IMR-90 (cell line): ENCODE data around the gene RPS19. TPM values are rescaled to one million over a fixed set of nuclear protein-coding genes. Genes with fewer than 3 reads are reported as not detected.

Source experiments
- ATAC-seq: fragments of 200-7000 bp; cut with Tn5 transposase; 2 replicates; pipeline ENCODE4 v1.9.1; 2020; ENCODE audit warnings: low read depth, mild to moderate bottlenecking, moderate library complexity
- BruUV-seq: library from RNA; stranded (reverse); fragments of 400-500 nt; replicated peaks from 2 replicates; lab custom pipeline; 2021; lab: Mats Ljungman, UMichigan
- CTCF ChIA-PET: fragments of 300-600 bp; formaldehyde crosslinking; extraction: SDS; loops from one replicate; lab custom pipeline; 2021; ENCODE audit warnings: antibody characterized with exemption; lab: Yijun Ruan, JAX
- POLR2A ChIA-PET: fragments of 300-600 bp; sonication (Branson Sonifier 250); formaldehyde crosslinking; loops from one replicate; lab custom pipeline; 2022; ENCODE audit warnings: antibody characterized with exemption; ENCODE audit not compliant: unreplicated experiment; lab: Charles Lee
- DNase-seq: peaks from one replicate; pipeline ENCODE4 v3.0.0; 2013
- H2AFZ ChIP-seq: replicated peaks from 2 replicates; pipeline ENCODE3; 2013; ENCODE audit warnings: low read length, mild to moderate bottlenecking; ENCODE audit not compliant: poor library complexity
- H2AK5ac ChIP-seq: 2 replicates; pipeline ENCODE4 v1.6.1; 2013; ENCODE audit warnings: low read depth, low read length, inconsistent platforms
- H2AK9ac ChIP-seq: replicated peaks from 2 replicates; pipeline ENCODE3; 2013; ENCODE audit warnings: mild to moderate bottlenecking, low read depth, low read length, moderate library complexity; ENCODE audit not compliant: poor library complexity
- H2BK120ac ChIP-seq: 2 replicates; pipeline ENCODE4 v1.6.1; 2013; ENCODE audit warnings: low read depth, low read length, inconsistent platforms
- H2BK15ac ChIP-seq: 3 replicates; pipeline ENCODE4 v1.6.1; 2013; ENCODE audit warnings: low read depth, low read length, inconsistent platforms
- H2BK20ac ChIP-seq: 2 replicates; pipeline ENCODE4 v1.6.1; 2013; ENCODE audit warnings: low read depth, mild to moderate bottlenecking, inconsistent platforms, low read length, moderate library complexity
- H2BK5ac ChIP-seq: 2 replicates; pipeline ENCODE4 v1.6.1; 2013; ENCODE audit warnings: mild to moderate bottlenecking, low read depth, low read length, inconsistent platforms; ENCODE audit not compliant: poor library complexity, severe bottlenecking
- H3K14ac ChIP-seq: replicated peaks from 2 replicates; pipeline ENCODE4 v1.6.1; 2013; ENCODE audit warnings: low read depth, low read length, inconsistent platforms
- H3K18ac ChIP-seq: 2 replicates; pipeline ENCODE4 v1.6.1; 2013; ENCODE audit warnings: low read depth, low read length, control low read depth
- H3K23ac ChIP-seq: 2 replicates; pipeline ENCODE4 v1.6.1; 2013; ENCODE audit warnings: low read depth, low read length, inconsistent platforms
- H3K27ac ChIP-seq: 2 replicates; pipeline ENCODE4 v1.5.1; 2013; ENCODE audit warnings: mild to moderate bottlenecking, control low read depth, low read length; ENCODE audit not compliant: insufficient read depth
- H3K27me3 ChIP-seq: 2 replicates; pipeline ENCODE4 v1.6.1; 2013; ENCODE audit warnings: low read length; ENCODE audit not compliant: control insufficient read depth, insufficient read depth
- H3K36me3 ChIP-seq: 2 replicates; pipeline ENCODE4 v1.6.1; 2013; ENCODE audit warnings: low read length, mixed read lengths; ENCODE audit not compliant: control insufficient read depth, insufficient read depth
- H3K4ac ChIP-seq: 2 replicates; pipeline ENCODE4 v1.6.1; 2013; ENCODE audit warnings: low read depth, low read length, inconsistent platforms
- H3K4me1 ChIP-seq: 2 replicates; pipeline ENCODE4 v1.6.1; 2013; ENCODE audit warnings: low read length, mixed read lengths; ENCODE audit not compliant: control insufficient read depth, insufficient read depth
- H3K4me2 ChIP-seq: 2 replicates; pipeline ENCODE4 v1.6.1; 2013; ENCODE audit warnings: low read depth, mild to moderate bottlenecking, control low read depth, low read length, moderate library complexity
- H3K4me3 ChIP-seq: 2 replicates; pipeline ENCODE4 v1.5.1; 2013; ENCODE audit warnings: low read depth, mild to moderate bottlenecking, control low read depth, low read length, moderate library complexity; ENCODE audit not compliant: insufficient read depth
- H3K56ac ChIP-seq: 2 replicates; pipeline ENCODE4 v1.6.1; 2013; ENCODE audit warnings: low read length, inconsistent platforms; ENCODE audit not compliant: insufficient read depth; ENCODE audit errors: extremely low read depth
- H3K79me1 ChIP-seq, 2 experiments: 2 replicates each; pipeline ENCODE4 v1.6.1; 2013; ENCODE audit warnings: low read length in 2 of 2, inconsistent platforms in 1 of 2, low read depth in 1 of 2
- H3K9ac ChIP-seq: 2 replicates; pipeline ENCODE4 v1.6.1; 2013; ENCODE audit warnings: low read depth, low read length, control low read depth
- H3K9me1 ChIP-seq: 2 replicates; pipeline ENCODE4 v1.6.1; 2013; ENCODE audit warnings: low read length, inconsistent platforms; ENCODE audit not compliant: insufficient read depth
- H3K9me3 ChIP-seq: 2 replicates; pipeline ENCODE4 v1.6.1; 2013; ENCODE audit warnings: low read length; ENCODE audit not compliant: control insufficient read depth, insufficient read depth
- H4K20me1 ChIP-seq: 2 replicates; pipeline ENCODE4 v1.6.1; 2013; ENCODE audit warnings: low read length, inconsistent platforms; ENCODE audit not compliant: insufficient read depth
- H4K5ac ChIP-seq: 2 replicates; pipeline ENCODE4 v1.6.1; 2013; ENCODE audit warnings: mild to moderate bottlenecking, low read depth, low read length, control low read depth
- H4K8ac ChIP-seq, 2 experiments: 2 replicates each; pipeline ENCODE4 v1.6.1; 2013; ENCODE audit warnings: low read depth in 2 of 2, low read length in 2 of 2, control low read depth in 1 of 2, inconsistent platforms in 1 of 2
- H4K91ac ChIP-seq: 2 replicates; pipeline ENCODE4 v1.6.1; 2013; ENCODE audit warnings: low read depth, low read length, inconsistent platforms; ENCODE audit not compliant: insufficient read depth
- BHLHE40 ChIP-seq: fragments of 150-350 bp; IDR thresholded peaks from 2 replicates; pipeline ENCODE4 v1.6.1; 2016; ENCODE audit warnings: mild to moderate bottlenecking, low read depth, low read length
- CEBPB ChIP-seq: IDR thresholded peaks from 2 replicates; pipeline ENCODE4 v1.6.1; 2012; ENCODE audit warnings: low read depth, low read length, improper control_type of control experiment
- CHD1 ChIP-seq: IDR thresholded peaks from 2 replicates; pipeline ENCODE4 v1.6.1; 2012; ENCODE audit warnings: low read depth, low read length, improper control_type of control experiment
- FOS ChIP-seq: fragments of 150-350 bp; IDR thresholded peaks from 2 replicates; pipeline ENCODE4 v1.6.1; 2016; ENCODE audit warnings: low read depth, low read length
- MAFK ChIP-seq: IDR thresholded peaks from 2 replicates; pipeline ENCODE4 v1.6.1; 2012; ENCODE audit warnings: low read depth, low read length, improper control_type of control experiment
- MAZ ChIP-seq: IDR thresholded peaks from 2 replicates; pipeline ENCODE4 v1.6.1; 2012; ENCODE audit warnings: low read depth, mild to moderate bottlenecking, low read length, improper control_type of control experiment, moderate library complexity, borderline replicate concordance
- MXI1 ChIP-seq: IDR thresholded peaks from 2 replicates; pipeline ENCODE4 v1.6.1; 2012; ENCODE audit warnings: low read depth, mild to moderate bottlenecking, low read length, moderate library complexity, borderline replicate concordance
- NFE2L2 ChIP-seq: fragments of 150-350 bp; IDR thresholded peaks from 2 replicates; pipeline ENCODE4 v1.6.1; 2016; ENCODE audit warnings: low read depth, mild to moderate bottlenecking, low read length
- POLR2A ChIP-seq: IDR thresholded peaks from 2 replicates; pipeline ENCODE4 v1.6.1; 2012; ENCODE audit warnings: mild to moderate bottlenecking, low read depth, low read length
- RAD21 ChIP-seq: IDR thresholded peaks from 2 replicates; pipeline ENCODE4 v1.6.1; 2012; ENCODE audit warnings: low read length, improper control_type of control experiment
- RCOR1 ChIP-seq: IDR thresholded peaks from 2 replicates; pipeline ENCODE4 v1.6.1; 2012; ENCODE audit warnings: mild to moderate bottlenecking, low read length, improper control_type of control experiment; ENCODE audit not compliant: insufficient replicate concordance
- RFX5 ChIP-seq: IDR thresholded peaks from 2 replicates; pipeline ENCODE4 v1.8.0; 2012; ENCODE audit warnings: low read depth, mild to moderate bottlenecking, low read length, moderate library complexity
- SMC3 ChIP-seq: fragments of 150-350 bp; IDR thresholded peaks from 2 replicates; pipeline ENCODE4 v1.6.1; 2016; ENCODE audit warnings: low read depth, mild to moderate bottlenecking, antibody characterized with exemption, low read length, moderate library complexity
- USF2 ChIP-seq: fragments of 150-350 bp; IDR thresholded peaks from 2 replicates; pipeline ENCODE4 v1.6.1; 2017; ENCODE audit warnings: mild to moderate bottlenecking, antibody characterized with exemption, low read length, low read depth
- WGBS, 2 experiments: methylation state at CpG; one replicate each; pipeline versions ENCODE4 v1.1.5 to v1.1.7; 2013; ENCODE audit warnings: missing lambda C conversion rate in 2 of 2; ENCODE audit not compliant: insufficient read length in 1 of 2; ENCODE audit errors: extremely low coverage in 2 of 2; 5-methylcytosine and 5-hydroxymethylcytosine counted together
- dilution Hi-C: fragments of 300-500 bp; cut with HindIII; formaldehyde crosslinking; loops from one replicate; pipeline ENCODE4 v1.14.3; 2018; ENCODE audit warnings: low sequenced_read_pairs; ENCODE audit not compliant: unreplicated experiment
- in situ Hi-C: fragments of 300-500 bp; cut with MboI; formaldehyde crosslinking; loops from 3 replicates; pipeline ENCODE4 v1.14.3; 2019; ENCODE audit warnings: low sequenced_read_pairs, inconsistent platforms, mixed read lengths
- intact Hi-C: fragments of 100-400 bp; cut with micrococcal nuclease; formaldehyde crosslinking; loops from 2 replicates; pipeline ENCODE4 v1.10.0; 2022
- polyA plus RNA-seq, 3 experiments: library from polyadenylated mRNA; depleted of rRNA; stranded (reverse); fragments of >200 nt; gene quantifications; 2 replicates each; pipeline ENCODE4 v1.2.3, GENCODE V29; 2012; ENCODE audit warnings: low replicate concordance in 1 of 3
- total RNA-seq: library from RNA; depleted of rRNA; stranded (reverse); fragments of >200 nt; gene quantifications from 2 replicates; pipeline ENCODE4 v1.2.3, GENCODE V29; 2012
- TF ChIP-seq, protein P1 (sequence below): fragments of 150-350 bp; IDR thresholded peaks from 2 replicates; pipeline ENCODE4 v1.6.1; 2016; ENCODE audit warnings: low read depth, mild to moderate bottlenecking, low read length, moderate library complexity, borderline replicate concordance

The RPS19 gene
- total and polyA plus RNA-seq, 2 of the 4 experiments (the other 2 are of a cell fraction), result 230 to 3,988 TPM

DNA sequence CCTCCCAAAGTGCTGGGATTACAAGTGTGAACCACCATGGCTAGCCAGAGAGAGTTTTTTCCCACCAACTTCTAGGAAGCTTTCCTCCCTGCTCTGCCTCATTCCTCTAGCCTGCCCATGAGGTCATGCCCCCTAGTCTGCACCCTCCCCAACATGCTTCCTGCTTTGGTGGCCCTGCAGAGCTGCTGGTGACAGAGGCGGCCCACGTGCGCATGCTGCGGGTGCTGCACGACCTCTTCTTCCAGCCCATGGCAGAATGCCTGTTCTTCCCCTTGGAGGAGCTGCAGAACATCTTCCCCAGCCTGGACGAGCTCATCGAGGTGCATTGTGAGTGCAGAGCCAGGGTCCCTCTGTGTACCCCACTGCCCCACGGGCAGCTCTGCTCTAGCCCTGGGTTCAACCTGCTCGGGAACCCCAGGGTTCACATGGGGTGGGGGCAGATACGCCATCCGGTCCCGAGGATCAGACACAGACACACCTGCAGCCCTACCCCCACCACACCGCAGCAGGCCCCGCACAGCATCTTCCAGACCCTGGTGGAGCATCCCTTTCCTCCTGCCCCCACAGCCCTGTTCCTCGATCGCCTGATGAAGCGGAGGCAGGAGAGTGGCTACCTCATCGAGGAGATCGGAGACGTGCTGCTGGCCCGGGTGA lies 41.8 kb downstream of the RPS19 start:
- 97% methylated on average over 10 of the region's 21 CpGs; no CpG with 5 or more reads in 1 of the 2 experiments for WGBS, 2 experiments
- no peaks in the 10 kb centered on the region for H3K9me1 ChIP-seq
- POLR2A ChIA-PET, result interaction anchor here (0.6 kb wide), 1 partner anchor 43 kb away, joined by 7 read pairs; no protein-coding TSS in a partner anchor
- H3K4me3 ChIP-seq, result no peak overlapping the region
- no peak for ATAC-seq
- no peak overlapping the region for H3K18ac ChIP-seq
- H3K9ac ChIP-seq, result no peak overlapping the region
- H3K14ac ChIP-seq, result no peak overlapping the region
- no peaks in the 10 kb centered on the region for H3K4me1 ChIP-seq
- H3K27ac ChIP-seq, result no peak overlapping the region
- no peak overlapping the region for H3K56ac ChIP-seq
- no peak overlapping the region for H2AFZ ChIP-seq
- intact Hi-C loops, result no loop called here
- no peaks in the 10 kb centered on the region for H3K9me3 ChIP-seq
- TF ChIP-seq, protein P1, sequence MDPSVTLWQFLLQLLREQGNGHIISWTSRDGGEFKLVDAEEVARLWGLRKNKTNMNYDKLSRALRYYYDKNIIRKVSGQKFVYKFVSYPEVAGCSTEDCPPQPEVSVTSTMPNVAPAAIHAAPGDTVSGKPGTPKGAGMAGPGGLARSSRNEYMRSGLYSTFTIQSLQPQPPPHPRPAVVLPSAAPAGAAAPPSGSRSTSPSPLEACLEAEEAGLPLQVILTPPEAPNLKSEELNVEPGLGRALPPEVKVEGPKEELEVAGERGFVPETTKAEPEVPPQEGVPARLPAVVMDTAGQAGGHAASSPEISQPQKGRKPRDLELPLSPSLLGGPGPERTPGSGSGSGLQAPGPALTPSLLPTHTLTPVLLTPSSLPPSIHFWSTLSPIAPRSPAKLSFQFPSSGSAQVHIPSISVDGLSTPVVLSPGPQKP, result no peak
- no peak for TF ChIP-seq USF2
- TF ChIP-seq MXI1, result no peak
- no peak for TF ChIP-seq NFE2L2
- TF ChIP-seq POLR2A, result no peak
- no peak for TF ChIP-seq CEBPB
- TF ChIP-seq SMC3, result no peak
- TF ChIP-seq CHD1, result no peak
- no peak for TF ChIP-seq RCOR1
- TF ChIP-seq FOS, result no peak
- TF ChIP-seq MAZ, result no peak
- no peak for TF ChIP-seq BHLHE40
- TF ChIP-seq RFX5, result no peak
- no peak for TF ChIP-seq RAD21
- TF ChIP-seq MAFK, result no peak
- BruUV-seq, result no TSS peak
- dilution Hi-C loops, result no loop called here
- no peak overlapping the region for H4K8ac ChIP-seq
- no peak overlapping the region for H2BK20ac ChIP-seq
- peaks cover 0 to 3% of the 10 kb centered on the region in 2 experiments; a peak in 1 of 4 replicates for H3K79me1 ChIP-seq
- no peak overlapping the region for H2BK15ac ChIP-seq
- in situ Hi-C loops, result no loop called here
- CTCF ChIA-PET, result no interaction called here
- peak overlapping the region; percentile 9 for H2AK9ac ChIP-seq
- no peak overlapping the region for H3K4ac ChIP-seq
- H4K91ac ChIP-seq, result no peak overlapping the region
- H3K27me3 ChIP-seq, result no peaks in the 10 kb centered on the region
- no peak overlapping the region for H2AK5ac ChIP-seq
- H3K4me2 ChIP-seq, result no peak overlapping the region
- DNase-seq, result no peak
- H4K5ac ChIP-seq, result no peak overlapping the region
- peaks cover 71% of the 10 kb centered on the region for H3K36me3 ChIP-seq
- H4K20me1 ChIP-seq, result peaks cover 4% of the 10 kb centered on the region; the same call in 1 of the 2 replicates
- H2BK120ac ChIP-seq, result no peak overlapping the region
- H2BK5ac ChIP-seq, result no peak overlapping the region
- no peak overlapping the region for H3K23ac ChIP-seq
